SJSA1 (cell line): Measurements from ENCODE around the gene IGFBPL1. TPM values are rescaled to one million over a fixed set of nuclear protein-coding genes. Genes with fewer than 3 reads are reported as not detected.
"Not testable (repeated sequence)": the region's sequence is repeated elsewhere in the genome, so short reads cannot be mapped to it uniquely, and the experiment has no call there.

ENCODE experiments used
- DNase-seq, 2 experiments: peaks; one replicate each; pipeline ENCODE4 v3.0.0-alpha.2; 2015 to 2020; ENCODE audit warnings: low spot score in 2 of 2, low read depth in 1 of 2
- H3K27ac ChIP-seq: fragments of 250-450 bp; sonication (Bioruptor Pico); 2 replicates; pipeline ENCODE4 v1.5.1; 2020; ENCODE audit warnings: mild to moderate bottlenecking, moderate library complexity
- H3K27me3 ChIP-seq: fragments of 250-450 bp; sonication (Bioruptor Pico); replicated peaks from 2 replicates; pipeline ENCODE4 v1.5.1; 2020; ENCODE audit warnings: mild to moderate bottlenecking, moderate library complexity
- H3K36me3 ChIP-seq: fragments of 250-450 bp; sonication (Bioruptor Pico); 2 replicates; pipeline ENCODE4 v1.5.1; 2020; ENCODE audit warnings: mild to moderate bottlenecking
- H3K4me1 ChIP-seq: fragments of 250-450 bp; sonication (Bioruptor Pico); replicated peaks from 2 replicates; pipeline ENCODE4 v1.6.1; 2021; ENCODE audit warnings: mild to moderate bottlenecking
- H3K4me3 ChIP-seq: fragments of 250-450 bp; sonication (Bioruptor Pico); 2 replicates; pipeline ENCODE4 v1.5.1; 2020; ENCODE audit warnings: mild to moderate bottlenecking
- H3K9me3 ChIP-seq: fragments of 250-450 bp; sonication (Bioruptor Pico); replicated peaks from 2 replicates; pipeline ENCODE4 v1.5.1; 2020; ENCODE audit warnings: mild to moderate bottlenecking
- total RNA-seq: library from RNA; depleted of rRNA; stranded (reverse); fragments of >200 nt; shearing (Covaris generic); gene quantifications from 2 replicates; pipeline ENCODE4 v1.2.3, GENCODE V29; 2014; rRNA removed

Gene IGFBPL1
- 1.7 and 9.1 TPM in 2 replicates for total RNA-seq

GRCh38 chr9:38423973-38424843, at the start of gene IGFBPL1:
TSS of gene IGFBPL1 (minus strand) at chr9:38424454. CDS start at chr9:38424424, 30 bp downstream.
- peak within 1 kb of the TSS; percentile 27 for H3K4me3 ChIP-seq
- no peak for DNase-seq
- no peaks in the 10 kb centered on the region for H3K36me3 ChIP-seq
- H3K9me3 ChIP-seq = no peaks in the 10 kb centered on the region
- H3K4me1 ChIP-seq = peaks cover 8% of the 10 kb centered on the region
- no peak within 1 kb of the TSS for H3K27ac ChIP-seq
- H3K27me3 ChIP-seq = peaks cover 14% of the 10 kb centered on the region

- H3K4me3 ChIP-seq, H3K27ac ChIP-seq, H3K9me3 ChIP-seq, DNase-seq, H3K27me3 ChIP-seq, H3K36me3 ChIP-seq, H3K4me1 ChIP-seq: not testable (repeated sequence)
Observed at GRCh38 chr9:38472583-38473249, 48.5 kb upstream of the IGFBPL1 start.

- Histone ChIP-seq H3K9me3 (no peaks in the 10 kb centered on the region), H3K27ac (no peak overlapping the region), H3K4me3 (no peak overlapping the region), H3K27me3 (no peaks in the 10 kb centered on the region), H3K36me3 (no peaks in the 10 kb centered on the region), H3K4me1 (no peaks in the 10 kb centered on the region)
- DNase-seq = no peak
Observed at GRCh38 chr9:38467404-38467803, 43.1 kb upstream of the IGFBPL1 start.

GRCh38 chr9:38453835-38454234, 29.6 kb upstream of the IGFBPL1 start:
- H3K27ac ChIP-seq = no peak overlapping the region
- H3K36me3 ChIP-seq = no peaks in the 10 kb centered on the region
- no peaks in the 10 kb centered on the region for H3K27me3 ChIP-seq
- H3K9me3 ChIP-seq = no peaks in the 10 kb centered on the region
- H3K4me1 ChIP-seq = no peaks in the 10 kb centered on the region
- H3K4me3 ChIP-seq = no peak overlapping the region
- no peak for DNase-seq

GRCh38 chr9:38451162-38451561, 26.9 kb upstream of the IGFBPL1 start:
- H3K27me3 ChIP-seq = no peaks in the 10 kb centered on the region

GRCh38 chr9:38447703-38448102, 23.4 kb upstream of the IGFBPL1 start:
- no peaks in the 10 kb centered on the region for H3K27me3 ChIP-seq
- peaks cover 11% of the 10 kb centered on the region; the same call in 1 of the 2 replicates for H3K4me1 ChIP-seq
- no peaks in the 10 kb centered on the region for H3K9me3 ChIP-seq
- H3K36me3 ChIP-seq = no peaks in the 10 kb centered on the region
- H3K27ac ChIP-seq = no peak overlapping the region
- H3K4me3 ChIP-seq = no peak overlapping the region
- DNase-seq = no peak

More at GRCh38 chr9:38451162-38451561, 26.9 kb upstream of the IGFBPL1 start:
- Histone ChIP-seq H3K4me1 (no peaks in the 10 kb centered on the region), H3K9me3 (no peaks in the 10 kb centered on the region), H3K4me3 (no peak overlapping the region), H3K36me3 (no peaks in the 10 kb centered on the region), H3K27ac (no peak overlapping the region)
- no peak for DNase-seq

- Histone ChIP-seq H3K4me1 (peaks cover 11% of the 10 kb centered on the region; the same call in 1 of the 2 replicates), H3K27ac (no peak overlapping the region), H3K27me3 (no peaks in the 10 kb centered on the region), H3K9me3 (no peaks in the 10 kb centered on the region), H3K36me3 (no peaks in the 10 kb centered on the region), H3K4me3 (no peak overlapping the region)
- no peak for DNase-seq
Observed at GRCh38 chr9:38445154-38446043, 21.1 kb upstream of the IGFBPL1 start.

GRCh38 chr9:38443597-38443996, 19.3 kb upstream of the IGFBPL1 start:
- H3K27me3 ChIP-seq = no peaks in the 10 kb centered on the region
- H3K27ac ChIP-seq = no peak overlapping the region
- H3K4me1 ChIP-seq = peaks cover 11% of the 10 kb centered on the region; the same call in 1 of the 2 replicates
- H3K4me3 ChIP-seq = no peak overlapping the region
- no peaks in the 10 kb centered on the region for H3K36me3 ChIP-seq
- H3K9me3 ChIP-seq = no peaks in the 10 kb centered on the region
- DNase-seq = no peak

- Histone ChIP-seq H3K4me3 (no peak overlapping the region), H3K36me3 (no peaks in the 10 kb centered on the region), H3K9me3 (no peaks in the 10 kb centered on the region), H3K27me3 (no peaks in the 10 kb centered on the region), H3K27ac (no peak overlapping the region), H3K4me1 (peaks cover 11% of the 10 kb centered on the region; the same call in 1 of the 2 replicates)
- peak in 1 of 2 experiments; percentile 16 for DNase-seq
Observed at GRCh38 chr9:38443181-38443580, 18.9 kb upstream of the IGFBPL1 start.

GRCh38 chr9:38442473-38443096, 18.3 kb upstream of the IGFBPL1 start:
- no peak for DNase-seq
- Histone ChIP-seq H3K9me3 (no peaks in the 10 kb centered on the region), H3K27ac (no peak overlapping the region), H3K4me1 (peaks cover 14% of the 10 kb centered on the region), H3K36me3 (no peaks in the 10 kb centered on the region), H3K4me3 (no peak overlapping the region), H3K27me3 (no peaks in the 10 kb centered on the region)

- no peaks in the 10 kb centered on the region for H3K36me3 ChIP-seq
- H3K4me3 ChIP-seq = no peak overlapping the region
- no peaks in the 10 kb centered on the region for H3K9me3 ChIP-seq
- no peak for DNase-seq
- no peak overlapping the region for H3K27ac ChIP-seq
- peaks cover 21% of the 10 kb centered on the region for H3K4me1 ChIP-seq
- no peaks in the 10 kb centered on the region for H3K27me3 ChIP-seq
Observed at GRCh38 chr9:38441347-38442085, 17.3 kb upstream of the IGFBPL1 start.

GRCh38 chr9:38440516-38440915, 16.3 kb upstream of the IGFBPL1 start:
- H3K4me3 ChIP-seq = no peak overlapping the region
- no peaks in the 10 kb centered on the region for H3K9me3 ChIP-seq
- H3K36me3 ChIP-seq = no peaks in the 10 kb centered on the region
- H3K27ac ChIP-seq = no peak overlapping the region
- H3K27me3 ChIP-seq = no peaks in the 10 kb centered on the region
- no peak for DNase-seq
- peaks cover 21% of the 10 kb centered on the region for H3K4me1 ChIP-seq
